ENCODE measurements around the gene FOSL2. TPM values are rescaled to one million over a fixed set of nuclear protein-coding genes. Genes with fewer than 3 reads are reported as not detected.

FOSL2 gene
- total RNA-seq, 1 experiment from 2014 or later, result 44.8 TPM

DNA sequence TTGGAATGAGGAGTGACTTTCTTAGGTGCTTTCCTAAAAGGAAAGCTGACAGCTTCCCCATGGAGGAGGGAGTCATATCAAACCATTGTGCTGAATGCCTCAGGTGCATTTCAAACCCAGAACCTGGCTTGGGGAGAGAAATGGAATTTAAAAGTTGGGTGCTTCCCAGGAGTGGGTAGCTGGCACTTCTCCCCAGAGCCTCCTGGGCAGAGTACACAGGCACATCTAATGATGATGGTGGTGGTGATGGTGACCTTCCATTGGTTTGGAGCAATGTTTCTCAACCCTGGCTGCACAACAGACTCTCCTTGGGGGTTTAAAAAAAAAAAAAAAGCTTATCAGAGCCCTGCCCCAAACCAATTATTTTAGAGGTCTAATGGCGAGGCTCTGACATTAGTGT is 8.3 kb downstream of the FOSL2 start:
- Histone ChIP-seq H3K4me1 (ENCODE audit: control insufficient read depth in 1 of 2, insufficient read depth in 2 of 2, low read length in 2 of 2) (peaks cover 14 to 31% of the 10 kb centered on the region in 2 experiments), H3K79me2 (ENCODE audit: insufficient read depth, low read length) (peaks cover 79% of the 10 kb centered on the region)
- intact Hi-C loops (cut with micrococcal nuclease), result no loop called here

More for the DNA sequence above, 8.3 kb downstream of the FOSL2 start:
- H4K20me1 ChIP-seq (ENCODE audit: insufficient read depth), result no peaks in the 10 kb centered on the region; the same call in 1 of the 2 replicates
- no peak overlapping the region for H3K27ac ChIP-seq (ENCODE audit: low read depth, low read length)
- no TSS peak for BruUV-seq (replicated peaks)
- H3K4me3 ChIP-seq (replicated peaks in 1 of 2; ENCODE audit: low read depth in 1 of 2, low read length in 2 of 2), result no peak overlapping the region
- no peaks in the 10 kb centered on the region for H3K9me2 ChIP-seq (ENCODE audit: insufficient read depth)
- H3K9me3 ChIP-seq (ENCODE audit: control insufficient read depth in 1 of 2, insufficient read depth in 1 of 2, low read depth in 1 of 2, low read length in 2 of 2), result no peaks in the 10 kb centered on the region
- no peak overlapping the region for H3K4me2 ChIP-seq (ENCODE audit: low read length)
- ATAC-seq (no peak), DNase-seq (ENCODE audit: low read depth, low spot score) (no peak)
- RAD21 ChIA-PET (ENCODE audit: low non-redundant PET in 1 of 2, low total read pairs in 2 of 2, uncharacterized antibody in 2 of 2, unreplicated experiment in 2 of 2), result interaction anchor here in 1 of 2 experiments (0.7 kb wide), 1 partner anchor 17 kb away, joined by 4 read pairs; no protein-coding TSS in a partner anchor
- CTCF ChIA-PET, result interaction anchor here (0.7 kb wide), 1 partner anchor 886 kb away, joined by 3 read pairs; no protein-coding TSS in a partner anchor
- H3K9ac ChIP-seq (ENCODE audit: low read length), result no peak overlapping the region
- POLR2A ChIA-PET, result no interaction called here
- TF ChIP-seq TCF7L2 (IDR thresholded peaks at IDR 0.05; ENCODE audit: borderline replicate concordance, extremely low read depth, insufficient read depth, insufficient read length) (no peak), ZFX (IDR thresholded peaks at IDR 0.05) (no peak), SRF (IDR thresholded peaks at IDR 0.05; ENCODE audit: low read depth) (no peak), ZNF274 (IDR thresholded peaks at IDR 0.05; ENCODE audit: low read depth, low read length) (no peak), POLR2AphosphoS5 (IDR thresholded peaks at IDR 0.05; ENCODE audit: low read depth, low read length) (no peak), CEBPB (IDR thresholded peaks at IDR 0.05; ENCODE audit: low read depth) (no peak), CBX3 (IDR thresholded peaks at IDR 0.05; ENCODE audit: low read depth) (no peak), ELF1 (IDR thresholded peaks at IDR 0.05; ENCODE audit: borderline replicate concordance, low read depth) (no peak)
- TF ChIP-seq, protein P1, sequence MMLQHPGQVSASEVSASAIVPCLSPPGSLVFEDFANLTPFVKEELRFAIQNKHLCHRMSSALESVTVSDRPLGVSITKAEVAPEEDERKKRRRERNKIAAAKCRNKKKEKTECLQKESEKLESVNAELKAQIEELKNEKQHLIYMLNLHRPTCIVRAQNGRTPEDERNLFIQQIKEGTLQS (IDR thresholded peaks at IDR 0.05), result no peak
- TF ChIP-seq, protein P2, sequence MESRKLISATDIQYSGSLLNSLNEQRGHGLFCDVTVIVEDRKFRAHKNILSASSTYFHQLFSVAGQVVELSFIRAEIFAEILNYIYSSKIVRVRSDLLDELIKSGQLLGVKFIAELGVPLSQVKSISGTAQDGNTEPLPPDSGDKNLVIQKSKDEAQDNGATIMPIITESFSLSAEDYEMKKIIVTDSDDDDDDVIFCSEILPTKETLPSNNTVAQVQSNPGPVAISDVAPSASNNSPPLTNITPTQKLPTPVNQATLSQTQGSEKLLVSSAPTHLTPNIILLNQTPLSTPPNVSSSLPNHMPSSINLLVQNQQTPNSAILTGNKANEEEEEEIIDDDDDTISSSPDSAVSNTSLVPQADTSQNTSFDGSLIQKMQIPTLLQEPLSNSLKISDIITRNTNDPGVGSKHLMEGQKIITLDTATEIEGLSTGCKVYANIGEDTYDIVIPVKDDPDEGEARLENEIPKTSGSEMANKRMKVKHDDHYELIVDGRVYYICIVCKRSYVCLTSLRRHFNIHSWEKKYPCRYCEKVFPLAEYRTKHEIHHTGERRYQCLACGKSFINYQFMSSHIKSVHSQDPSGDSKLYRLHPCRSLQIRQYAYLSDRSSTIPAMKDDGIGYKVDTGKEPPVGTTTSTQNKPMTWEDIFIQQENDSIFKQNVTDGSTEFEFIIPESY (IDR thresholded peaks at IDR 0.05; ENCODE audit: extremely low read depth, insufficient replicate concordance, low read length), result no peak
- TF ChIP-seq, protein P3, sequence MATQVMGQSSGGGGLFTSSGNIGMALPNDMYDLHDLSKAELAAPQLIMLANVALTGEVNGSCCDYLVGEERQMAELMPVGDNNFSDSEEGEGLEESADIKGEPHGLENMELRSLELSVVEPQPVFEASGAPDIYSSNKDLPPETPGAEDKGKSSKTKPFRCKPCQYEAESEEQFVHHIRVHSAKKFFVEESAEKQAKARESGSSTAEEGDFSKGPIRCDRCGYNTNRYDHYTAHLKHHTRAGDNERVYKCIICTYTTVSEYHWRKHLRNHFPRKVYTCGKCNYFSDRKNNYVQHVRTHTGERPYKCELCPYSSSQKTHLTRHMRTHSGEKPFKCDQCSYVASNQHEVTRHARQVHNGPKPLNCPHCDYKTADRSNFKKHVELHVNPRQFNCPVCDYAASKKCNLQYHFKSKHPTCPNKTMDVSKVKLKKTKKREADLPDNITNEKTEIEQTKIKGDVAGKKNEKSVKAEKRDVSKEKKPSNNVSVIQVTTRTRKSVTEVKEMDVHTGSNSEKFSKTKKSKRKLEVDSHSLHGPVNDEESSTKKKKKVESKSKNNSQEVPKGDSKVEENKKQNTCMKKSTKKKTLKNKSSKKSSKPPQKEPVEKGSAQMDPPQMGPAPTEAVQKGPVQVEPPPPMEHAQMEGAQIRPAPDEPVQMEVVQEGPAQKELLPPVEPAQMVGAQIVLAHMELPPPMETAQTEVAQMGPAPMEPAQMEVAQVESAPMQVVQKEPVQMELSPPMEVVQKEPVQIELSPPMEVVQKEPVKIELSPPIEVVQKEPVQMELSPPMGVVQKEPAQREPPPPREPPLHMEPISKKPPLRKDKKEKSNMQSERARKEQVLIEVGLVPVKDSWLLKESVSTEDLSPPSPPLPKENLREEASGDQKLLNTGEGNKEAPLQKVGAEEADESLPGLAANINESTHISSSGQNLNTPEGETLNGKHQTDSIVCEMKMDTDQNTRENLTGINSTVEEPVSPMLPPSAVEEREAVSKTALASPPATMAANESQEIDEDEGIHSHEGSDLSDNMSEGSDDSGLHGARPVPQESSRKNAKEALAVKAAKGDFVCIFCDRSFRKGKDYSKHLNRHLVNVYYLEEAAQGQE (IDR thresholded peaks at IDR 0.05; ENCODE audit: low read depth), result no peak
- H2AFZ ChIP-seq (ENCODE audit: low read depth, low read length, poor library complexity, severe bottlenecking), result no peak overlapping the region
- peaks cover 0 to 24% of the 10 kb centered on the region in 2 experiments; a peak in 2 of 4 replicates for H3K36me3 ChIP-seq (ENCODE audit: control insufficient read depth in 1 of 2, insufficient read depth in 2 of 2, low read length in 2 of 2)
- no peaks in the 10 kb centered on the region for H3K27me3 ChIP-seq (ENCODE audit: insufficient read depth, low read length)

Measured in HCT116 (cell line).